Loucy (cell line): ENCODE measurements around the gene SERP2.

ENCODE experiments used
- H2AFZ ChIP-seq: fragments of 200-600 bp; sonication (generic); 2 replicates; pipeline ENCODE4 v1.6.0; 2016; ENCODE audit warnings: antibody characterized with exemption, mild to moderate bottlenecking, low read length, moderate library complexity
- H3F3A ChIP-seq: fragments of 200-600 bp; 2 replicates; pipeline ENCODE4 v1.6.0; 2016; ENCODE audit warnings: antibody characterized with exemption, low read depth, mild to moderate bottlenecking
- H3K27me3 ChIP-seq: fragments of 200-600 bp; sonication (generic); 2 replicates; pipeline ENCODE4 v1.6.1; 2014; ENCODE audit warnings: low read length, mild to moderate bottlenecking; ENCODE audit not compliant: insufficient read depth, poor library complexity, severe bottlenecking
- H3K36me3 ChIP-seq: fragments of 200-600 bp; sonication (generic); 2 replicates; pipeline ENCODE4 v1.6.1; 2016; ENCODE audit warnings: low read length; ENCODE audit not compliant: insufficient read depth
- H3K4me1 ChIP-seq: fragments of 200-600 bp; sonication (generic); 2 replicates; pipeline ENCODE4 v1.5.1; 2014; ENCODE audit warnings: low read length, mild to moderate bottlenecking; ENCODE audit not compliant: insufficient read depth, poor library complexity, severe bottlenecking
- H3K4me2 ChIP-seq: fragments of 200-600 bp; sonication (generic); 2 replicates; pipeline ENCODE4 v1.6.0; 2014; ENCODE audit warnings: antibody characterized with exemption, low read length, low read depth, mild to moderate bottlenecking; ENCODE audit not compliant: poor library complexity, severe bottlenecking
- H3K4me3 ChIP-seq: fragments of 200-600 bp; sonication (generic); 2 replicates; pipeline ENCODE4 v1.5.1; 2014; ENCODE audit warnings: low read length, mild to moderate bottlenecking, mixed read lengths; ENCODE audit not compliant: poor library complexity, severe bottlenecking
- H3K79me2 ChIP-seq: fragments of 200-600 bp; sonication (generic); 2 replicates; pipeline ENCODE4 v1.6.1; 2014; ENCODE audit warnings: low read length; ENCODE audit not compliant: insufficient read depth
- H3K9ac ChIP-seq: fragments of 200-600 bp; sonication (generic); 2 replicates; pipeline ENCODE4 v1.6.0; 2014; ENCODE audit warnings: mild to moderate bottlenecking, low read depth, low read length, moderate library complexity; ENCODE audit not compliant: poor library complexity, severe bottlenecking
- H3K9me2 ChIP-seq: fragments of 200-600 bp; sonication (generic); replicated peaks from 2 replicates; pipeline ENCODE4 v1.6.1; 2016; ENCODE audit warnings: low read depth, low read length, mixed read lengths
- H3K9me3 ChIP-seq: fragments of 200-600 bp; sonication (generic); 2 replicates; pipeline ENCODE4 v1.6.1; 2014; ENCODE audit warnings: mild to moderate bottlenecking, antibody characterized with exemption, low read length, low read depth; ENCODE audit not compliant: insufficient read depth
- H4K20me1 ChIP-seq: fragments of 200-600 bp; sonication (generic); 2 replicates; pipeline ENCODE4 v1.6.0; 2014; ENCODE audit warnings: antibody characterized with exemption, low read length, mild to moderate bottlenecking; ENCODE audit not compliant: insufficient read depth, poor library complexity, severe bottlenecking
- EZH2phosphoT487 ChIP-seq: fragments of 200-600 bp; IDR thresholded peaks from 2 replicates; pipeline ENCODE4 v1.6.1; 2018; ENCODE audit warnings: antibody characterized with exemption, mild to moderate bottlenecking, moderate library complexity, borderline replicate concordance
- TF ChIP-seq, protein P1 (sequence below): fragments of 200-600 bp; sonication (generic); conservative IDR thresholded peaks from 2 replicates; pipeline ENCODE4 v1.5.1; 2014; ENCODE audit warnings: mild to moderate bottlenecking, antibody characterized with exemption, low read length

The SERP2 gene

GRCh38 chr13:44413095-44413494, 39.5 kb downstream of the SERP2 start:
- H3K36me3 ChIP-seq, result no peaks in the 10 kb centered on the region
- H3K27me3 ChIP-seq, result no peaks in the 10 kb centered on the region
- H3K9ac ChIP-seq, result peak overlapping the region; percentile 28
- H3K79me2 ChIP-seq, result no peaks in the 10 kb centered on the region
- H4K20me1 ChIP-seq, result no peaks in the 10 kb centered on the region
- peak overlapping the region; percentile 27 for H3K4me2 ChIP-seq
- peaks cover 23% of the 10 kb centered on the region for H3K4me1 ChIP-seq
- H3K4me3 ChIP-seq, result no peak overlapping the region
- no peaks in the 10 kb centered on the region for H3K9me2 ChIP-seq
- no peaks in the 10 kb centered on the region; the same call in 1 of the 2 replicates for H3F3A ChIP-seq
- no peak for TF ChIP-seq EZH2phosphoT487
- TF ChIP-seq, protein P1, sequence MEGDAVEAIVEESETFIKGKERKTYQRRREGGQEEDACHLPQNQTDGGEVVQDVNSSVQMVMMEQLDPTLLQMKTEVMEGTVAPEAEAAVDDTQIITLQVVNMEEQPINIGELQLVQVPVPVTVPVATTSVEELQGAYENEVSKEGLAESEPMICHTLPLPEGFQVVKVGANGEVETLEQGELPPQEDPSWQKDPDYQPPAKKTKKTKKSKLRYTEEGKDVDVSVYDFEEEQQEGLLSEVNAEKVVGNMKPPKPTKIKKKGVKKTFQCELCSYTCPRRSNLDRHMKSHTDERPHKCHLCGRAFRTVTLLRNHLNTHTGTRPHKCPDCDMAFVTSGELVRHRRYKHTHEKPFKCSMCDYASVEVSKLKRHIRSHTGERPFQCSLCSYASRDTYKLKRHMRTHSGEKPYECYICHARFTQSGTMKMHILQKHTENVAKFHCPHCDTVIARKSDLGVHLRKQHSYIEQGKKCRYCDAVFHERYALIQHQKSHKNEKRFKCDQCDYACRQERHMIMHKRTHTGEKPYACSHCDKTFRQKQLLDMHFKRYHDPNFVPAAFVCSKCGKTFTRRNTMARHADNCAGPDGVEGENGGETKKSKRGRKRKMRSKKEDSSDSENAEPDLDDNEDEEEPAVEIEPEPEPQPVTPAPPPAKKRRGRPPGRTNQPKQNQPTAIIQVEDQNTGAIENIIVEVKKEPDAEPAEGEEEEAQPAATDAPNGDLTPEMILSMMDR, result no peak
- H2AFZ ChIP-seq, result peak overlapping the region; percentile 61; the same call in 1 of the 2 replicates
- H3K9me3 ChIP-seq, result no peaks in the 10 kb centered on the region

DNA sequence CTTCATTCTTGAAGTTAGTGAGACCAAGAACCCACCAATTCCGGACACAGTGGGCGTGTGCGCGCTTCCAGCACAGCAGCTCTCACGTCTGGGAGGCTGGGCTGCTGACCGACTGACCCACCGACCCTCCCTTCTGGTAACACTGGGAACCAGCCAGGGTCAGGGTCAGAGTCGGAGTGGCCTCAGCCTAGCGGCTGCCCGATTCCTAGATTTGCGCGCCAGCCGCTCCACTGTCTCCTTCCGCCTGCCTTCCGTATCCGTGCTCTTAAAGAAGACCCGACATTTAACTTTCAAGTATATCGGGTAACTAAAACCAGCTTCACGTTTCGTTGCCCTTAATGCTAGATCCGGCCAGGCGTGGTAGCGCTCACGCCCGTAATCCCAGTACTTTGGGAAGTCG, 41.1 kb downstream of the SERP2 start:
- no peak overlapping the region for H2AFZ ChIP-seq
- no peaks in the 10 kb centered on the region for H3K27me3 ChIP-seq
- peaks cover 23% of the 10 kb centered on the region for H3K4me1 ChIP-seq
- no peaks in the 10 kb centered on the region for H3K36me3 ChIP-seq
- H3K4me2 ChIP-seq, result no peak overlapping the region
- TF ChIP-seq, protein P1, result no peak
- TF ChIP-seq EZH2phosphoT487, result no peak
- no peak overlapping the region for H3K4me3 ChIP-seq
- no peaks in the 10 kb centered on the region for H3K79me2 ChIP-seq
- no peaks in the 10 kb centered on the region; the same call in 1 of the 2 replicates for H3F3A ChIP-seq
- no peaks in the 10 kb centered on the region for H4K20me1 ChIP-seq
- H3K9ac ChIP-seq, result no peak overlapping the region
- H3K9me2 ChIP-seq, result no peaks in the 10 kb centered on the region
- no peaks in the 10 kb centered on the region for H3K9me3 ChIP-seq

- H2AFZ ChIP-seq, result 0 out of 2 replicates have a peak overlapping the region, but pooled peaks have one; percentile 78
- H3K4me1 ChIP-seq, result peaks cover 23% of the 10 kb centered on the region
- H3K9ac ChIP-seq, result no peak overlapping the region
- H3K9me2 ChIP-seq, result no peaks in the 10 kb centered on the region
- H3K4me2 ChIP-seq, result no peak overlapping the region
- no peaks in the 10 kb centered on the region; the same call in 1 of the 2 replicates for H3F3A ChIP-seq
- no peaks in the 10 kb centered on the region for H4K20me1 ChIP-seq
- H3K9me3 ChIP-seq, result no peaks in the 10 kb centered on the region
- TF ChIP-seq, protein P1, result no peak
- no peak for TF ChIP-seq EZH2phosphoT487
- H3K79me2 ChIP-seq, result no peaks in the 10 kb centered on the region
- no peaks in the 10 kb centered on the region for H3K36me3 ChIP-seq
- no peaks in the 10 kb centered on the region for H3K27me3 ChIP-seq
- no peak overlapping the region for H3K4me3 ChIP-seq
Observed at GRCh38 chr13:44415815-44416214, 42.2 kb downstream of the SERP2 start.
